OCI-LY1 (cell line): ENCODE data around the gene MAJIN.

Experiments
- H2AFZ ChIP-seq: fragments of 200-600 bp; sonication (generic), shearing (Covaris generic); 2 replicates; pipeline ENCODE4 v1.6.0; 2014; ENCODE audit warnings: antibody characterized with exemption, mild to moderate bottlenecking, low read length
- H3F3A ChIP-seq: fragments of 200-600 bp; sonication (generic), shearing (Covaris generic); 2 replicates; pipeline ENCODE4 v1.6.0; 2014; ENCODE audit warnings: mild to moderate bottlenecking, antibody characterized with exemption, low read length, moderate library complexity; ENCODE audit not compliant: insufficient read depth
- H3K27ac ChIP-seq: fragments of 200-600 bp; sonication (generic); 2 replicates; pipeline ENCODE4 v1.5.1; 2014; ENCODE audit warnings: low read length, mixed run types, mild to moderate bottlenecking, low read depth; ENCODE audit not compliant: poor library complexity, severe bottlenecking
- H3K27me3 ChIP-seq: fragments of 200-600 bp; sonication (generic); 2 replicates; pipeline ENCODE4 v1.6.0; 2014; ENCODE audit warnings: antibody characterized with exemption, mild to moderate bottlenecking, low read length, moderate library complexity; ENCODE audit not compliant: insufficient read depth
- H3K36me3 ChIP-seq: fragments of 200-600 bp; sonication (generic); 2 replicates; pipeline ENCODE4 v1.6.1; 2014; ENCODE audit warnings: mild to moderate bottlenecking, antibody characterized with exemption, low read length, moderate library complexity, mixed read lengths; ENCODE audit not compliant: insufficient read depth
- H3K4me1 ChIP-seq: fragments of 200-600 bp; sonication (generic); 2 replicates; pipeline ENCODE4 v1.5.1; 2014; ENCODE audit warnings: mild to moderate bottlenecking, low read length, moderate library complexity; ENCODE audit not compliant: insufficient read depth, severe bottlenecking
- H3K4me2 ChIP-seq: fragments of 200-600 bp; sonication (generic), shearing (Covaris generic); 2 replicates; pipeline ENCODE4 v1.6.1; 2014; ENCODE audit warnings: low read length
- H3K4me3 ChIP-seq: fragments of 200-600 bp; sonication (generic); 2 replicates; pipeline ENCODE4 v1.5.1; 2014; ENCODE audit warnings: low read length, low read depth, mild to moderate bottlenecking, mixed read lengths; ENCODE audit not compliant: poor library complexity, severe bottlenecking
- H3K79me2 ChIP-seq: fragments of 200-600 bp; shearing (Covaris generic); 2 replicates; pipeline ENCODE4 v1.6.1; 2016; ENCODE audit warnings: mixed run types, low read length, mixed read lengths; ENCODE audit not compliant: insufficient read depth
- H3K9ac ChIP-seq: fragments of 200-600 bp; sonication (generic), shearing (Covaris generic); 2 replicates; pipeline ENCODE4 v1.6.1; 2014; ENCODE audit warnings: mild to moderate bottlenecking, low read length, mixed read lengths
- H3K9me2 ChIP-seq: fragments of 200-600 bp; sonication (generic), shearing (Covaris generic); 2 replicates; pipeline ENCODE4 v1.6.1; 2014; ENCODE audit warnings: low read depth, mild to moderate bottlenecking, low read length, mixed read lengths
- H3K9me3 ChIP-seq: fragments of 200-600 bp; shearing (Covaris generic); 2 replicates; pipeline ENCODE4 v1.6.1; 2014; ENCODE audit warnings: low read length, mixed read lengths
- H4K20me1 ChIP-seq: fragments of 200-600 bp; sonication (generic), shearing (Covaris generic); 2 replicates; pipeline ENCODE4 v1.6.0; 2016; ENCODE audit warnings: mild to moderate bottlenecking, low read length; ENCODE audit not compliant: insufficient read depth
- EZH2 ChIP-seq: fragments of 200-600 bp; sonication (generic), shearing (Covaris generic); IDR thresholded peaks from 2 replicates; pipeline ENCODE4 v1.8.0; 2017; ENCODE audit warnings: borderline replicate concordance, mixed run types, mild to moderate bottlenecking, antibody characterized with exemption, low read length, moderate library complexity, mixed read lengths
- TF ChIP-seq, protein P1 (sequence below): fragments of 200-600 bp; sonication (generic), shearing (Covaris generic); IDR thresholded peaks from 2 replicates; pipeline ENCODE4 v1.5.1; 2017; ENCODE audit warnings: mild to moderate bottlenecking, antibody characterized with exemption, low read length, moderate library complexity, mixed read lengths

MAJIN gene

DNA sequence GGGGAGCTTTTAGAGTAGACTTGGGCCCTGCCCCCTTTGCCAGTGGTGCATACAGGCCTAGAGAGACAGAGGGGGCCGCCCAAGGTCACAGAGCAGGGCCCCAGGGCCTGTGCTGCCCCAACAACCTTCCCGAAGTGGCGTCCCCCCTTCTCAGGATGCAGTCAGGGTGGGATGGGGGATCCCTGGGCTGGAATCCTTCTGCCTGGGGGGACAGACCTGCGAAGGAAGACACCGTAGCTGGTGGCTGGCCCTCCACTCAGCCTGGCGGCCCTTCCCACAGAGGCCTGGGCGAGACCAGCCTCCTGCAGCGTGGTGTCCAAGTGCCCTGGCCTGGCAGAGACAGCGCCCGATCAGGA is 79.1 kb downstream of the MAJIN start:
- Histone ChIP-seq H3K4me3 (no peak overlapping the region), H3K36me3 (peaks cover 11% of the 10 kb centered on the region), H3K79me2 (no peaks in the 10 kb centered on the region), H3K4me2 (no peak overlapping the region), H3K9me2 (no peaks in the 10 kb centered on the region), H3F3A (no peaks in the 10 kb centered on the region), H3K27ac (no peak overlapping the region), H2AFZ (no peak overlapping the region), H4K20me1 (no peaks in the 10 kb centered on the region), H3K4me1 (peaks cover 24% of the 10 kb centered on the region), H3K9ac (no peak overlapping the region), H3K27me3 (no peaks in the 10 kb centered on the region), H3K9me3 (no peaks in the 10 kb centered on the region)
- no peak for TF ChIP-seq EZH2
- TF ChIP-seq, protein P1, sequence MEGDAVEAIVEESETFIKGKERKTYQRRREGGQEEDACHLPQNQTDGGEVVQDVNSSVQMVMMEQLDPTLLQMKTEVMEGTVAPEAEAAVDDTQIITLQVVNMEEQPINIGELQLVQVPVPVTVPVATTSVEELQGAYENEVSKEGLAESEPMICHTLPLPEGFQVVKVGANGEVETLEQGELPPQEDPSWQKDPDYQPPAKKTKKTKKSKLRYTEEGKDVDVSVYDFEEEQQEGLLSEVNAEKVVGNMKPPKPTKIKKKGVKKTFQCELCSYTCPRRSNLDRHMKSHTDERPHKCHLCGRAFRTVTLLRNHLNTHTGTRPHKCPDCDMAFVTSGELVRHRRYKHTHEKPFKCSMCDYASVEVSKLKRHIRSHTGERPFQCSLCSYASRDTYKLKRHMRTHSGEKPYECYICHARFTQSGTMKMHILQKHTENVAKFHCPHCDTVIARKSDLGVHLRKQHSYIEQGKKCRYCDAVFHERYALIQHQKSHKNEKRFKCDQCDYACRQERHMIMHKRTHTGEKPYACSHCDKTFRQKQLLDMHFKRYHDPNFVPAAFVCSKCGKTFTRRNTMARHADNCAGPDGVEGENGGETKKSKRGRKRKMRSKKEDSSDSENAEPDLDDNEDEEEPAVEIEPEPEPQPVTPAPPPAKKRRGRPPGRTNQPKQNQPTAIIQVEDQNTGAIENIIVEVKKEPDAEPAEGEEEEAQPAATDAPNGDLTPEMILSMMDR: no peak

DNA sequence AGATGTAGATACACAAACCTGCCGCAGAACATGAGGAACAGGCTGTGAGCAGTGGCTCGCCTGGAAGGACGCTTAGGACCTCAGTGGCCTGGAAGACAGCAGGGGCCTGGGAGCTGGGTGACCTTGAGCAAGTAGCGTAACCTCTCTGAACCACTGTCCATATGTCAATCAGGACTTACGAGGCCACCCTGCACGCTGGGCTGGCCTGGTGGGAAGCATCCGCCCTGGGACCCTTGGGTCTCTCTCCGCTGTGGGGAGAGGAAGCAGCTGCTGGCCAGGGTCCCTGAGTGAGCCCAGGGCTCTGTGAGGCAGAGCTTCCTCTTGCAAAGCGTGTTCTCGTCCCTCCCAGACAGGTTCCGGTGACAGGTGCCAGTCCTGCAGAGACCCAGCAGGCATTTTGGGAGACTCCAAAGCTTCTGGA is 79.5 kb downstream of the MAJIN start:
- Histone ChIP-seq H3K9me3 (no peaks in the 10 kb centered on the region), H3K36me3 (peaks cover 8% of the 10 kb centered on the region), H3K27ac (peak overlapping the region; percentile 13), H3K4me2 (no peak overlapping the region), H3K79me2 (no peaks in the 10 kb centered on the region), H3K4me3 (no peak overlapping the region), H4K20me1 (no peaks in the 10 kb centered on the region), H2AFZ (no peak overlapping the region), H3F3A (no peaks in the 10 kb centered on the region), H3K27me3 (no peaks in the 10 kb centered on the region), H3K4me1 (peaks cover 28% of the 10 kb centered on the region), H3K9me2 (no peaks in the 10 kb centered on the region), H3K9ac (no peak overlapping the region)
- TF ChIP-seq EZH2: no peak
- TF ChIP-seq, protein P1: no peak

DNA sequence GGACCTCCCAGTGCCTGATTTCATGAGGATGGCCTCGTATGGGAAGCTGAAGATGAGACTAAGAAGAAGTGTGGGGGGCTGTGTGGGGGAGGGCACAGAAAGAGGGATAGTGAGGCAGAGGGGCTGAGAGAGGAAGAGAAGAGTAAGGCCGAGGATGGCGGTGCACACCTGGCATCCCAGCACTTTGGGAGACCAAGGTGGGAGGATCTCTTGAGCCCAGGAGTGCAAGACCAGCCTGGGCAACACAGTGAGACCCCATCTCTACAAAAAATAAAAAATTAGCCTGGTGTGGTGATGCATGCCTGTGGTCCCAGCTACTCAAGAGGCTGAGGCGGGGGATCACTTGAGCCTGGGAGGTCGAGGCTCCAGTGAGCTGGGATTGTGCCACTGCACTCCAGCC is 80.0 kb downstream of the MAJIN start:
- Histone ChIP-seq H3K27me3 (no peaks in the 10 kb centered on the region), H3K4me2 (no peak overlapping the region), H3K4me1 (peaks cover 34% of the 10 kb centered on the region), H3K9me2 (no peaks in the 10 kb centered on the region), H3F3A (no peaks in the 10 kb centered on the region), H3K4me3 (no peak overlapping the region), H3K36me3 (peaks cover 4% of the 10 kb centered on the region; the same call in 1 of the 2 replicates), H4K20me1 (no peaks in the 10 kb centered on the region), H3K9me3 (no peaks in the 10 kb centered on the region), H3K79me2 (no peaks in the 10 kb centered on the region), H2AFZ (no peak overlapping the region), H3K9ac (no peak overlapping the region), H3K27ac (no peak overlapping the region)
- TF ChIP-seq, protein P1: no peak
- no peak for TF ChIP-seq EZH2
